Measurements from ENCODE around the gene AMACR. TPM values are rescaled to one million over a fixed set of nuclear protein-coding genes. Genes with fewer than 3 reads are reported as not detected.
A peak's percentile ranks its signal among the peaks of the same experiment; 100 is the strongest.
"Not testable (repeated sequence)": the region's sequence is repeated elsewhere in the genome, so short reads cannot be mapped to it uniquely, and the experiment has no call there.

Gene AMACR
- total and polyA plus RNA-seq, 2 donors from 2014 or later = 155 to 291 TPM

GRCh38 chr5:34012791-34013190 is 4.9 kb upstream of the AMACR start:
- Histone ChIP-seq H3K9me3 (ENCODE audit: control insufficient read depth in 2 of 3, insufficient read depth in 1 of 3, low read length in 3 of 3) (no peaks in the 10 kb centered on the region), H3K4me1 (ENCODE audit: control insufficient read depth in 2 of 3, insufficient read depth in 2 of 3, low read depth in 1 of 3, low read length in 3 of 3) (peaks cover 0 to 10% (median 2%) of the 10 kb centered on the region in 3 donors), H3K9ac (ENCODE audit: low read length in 3 of 3) (no peak overlapping the region), H3K4me3 (ENCODE audit: low read length in 3 of 3) (no peak overlapping the region), H3K27me3 (ENCODE audit: control insufficient read depth, insufficient read depth, low read length) (no peaks in the 10 kb centered on the region), H3K27ac (ENCODE audit: low read depth in 2 of 2, low read length in 2 of 2) (no peak overlapping the region), H3K36me3 (ENCODE audit: control insufficient read depth in 2 of 3, insufficient read depth in 3 of 3, low read length in 3 of 3) (no peaks in the 10 kb centered on the region)
- TF ChIP-seq CTCF (IDR thresholded peaks at IDR 0.05; ENCODE audit: borderline replicate concordance, extremely low read depth, insufficient read depth) = no peak
- FAIRE-seq (no peak), DNase-seq (peak in 1 of 5 donors; percentile 55)
- intact Hi-C loops (cut with DNase I) = no loop called here

- intact Hi-C loops (cut with DNase I) = no loop called here
These were observed 3.7 kb upstream of the AMACR start for GRCh38 chr5:34011536-34011935.

GRCh38 chr5:34010146-34010545 is 2.3 kb upstream of the AMACR start:
- DNase-seq; H3K27me3 ChIP-seq (ENCODE audit: control insufficient read depth, insufficient read depth, low read length); H3K9ac ChIP-seq (ENCODE audit: low read length in 3 of 3); H3K36me3 ChIP-seq (ENCODE audit: control insufficient read depth in 2 of 3, insufficient read depth in 3 of 3, low read length in 3 of 3); H3K9me3 ChIP-seq (ENCODE audit: control insufficient read depth in 2 of 3, insufficient read depth in 1 of 3, low read length in 3 of 3); H3K27ac ChIP-seq (ENCODE audit: low read depth in 2 of 2, low read length in 2 of 2); intact Hi-C loops (cut with DNase I); FAIRE-seq; H3K4me3 ChIP-seq (ENCODE audit: low read length in 3 of 3): not testable (repeated sequence)
- peaks cover 0 to 14% (median 8%) of the 10 kb centered on the region in 3 donors for H3K4me1 ChIP-seq (ENCODE audit: control insufficient read depth in 2 of 3, insufficient read depth in 2 of 3, low read depth in 1 of 3, low read length in 3 of 3)

More at GRCh38 chr5:34011536-34011935, 3.7 kb upstream of the AMACR start:
- H3K4me3 ChIP-seq (ENCODE audit: low read length in 3 of 3) = no peak overlapping the region
- FAIRE-seq = no peak
- no peaks in the 10 kb centered on the region for H3K9me3 ChIP-seq (ENCODE audit: control insufficient read depth in 2 of 3, insufficient read depth in 1 of 3, low read length in 3 of 3)
- peaks cover 0 to 10% (median 8%) of the 10 kb centered on the region in 3 donors for H3K4me1 ChIP-seq (ENCODE audit: control insufficient read depth in 2 of 3, insufficient read depth in 2 of 3, low read depth in 1 of 3, low read length in 3 of 3)
- no peak overlapping the region for H3K27ac ChIP-seq (ENCODE audit: low read depth in 2 of 2, low read length in 2 of 2)
- H3K36me3 ChIP-seq (ENCODE audit: control insufficient read depth in 2 of 3, insufficient read depth in 3 of 3, low read length in 3 of 3) = no peaks in the 10 kb centered on the region
- H3K9ac ChIP-seq (ENCODE audit: low read length in 3 of 3) = no peak overlapping the region
- H3K27me3 ChIP-seq (ENCODE audit: control insufficient read depth, insufficient read depth, low read length) = no peaks in the 10 kb centered on the region
- no peak for TF ChIP-seq CTCF (IDR thresholded peaks at IDR 0.05; ENCODE audit: borderline replicate concordance, extremely low read depth, insufficient read depth)
- DNase-seq = no peak

GRCh38 chr5:34009610-34010009 is 1.8 kb upstream of the AMACR start:
- H3K4me1 ChIP-seq (ENCODE audit: control insufficient read depth in 2 of 3, insufficient read depth in 2 of 3, low read depth in 1 of 3, low read length in 3 of 3) = peaks cover 0 to 14% (median 8%) of the 10 kb centered on the region in 3 donors
- no peaks in the 10 kb centered on the region for H3K9me3 ChIP-seq (ENCODE audit: control insufficient read depth in 2 of 3, insufficient read depth in 1 of 3, low read length in 3 of 3)
- no peak for FAIRE-seq
- no peak for TF ChIP-seq CTCF (IDR thresholded peaks at IDR 0.05; ENCODE audit: borderline replicate concordance, extremely low read depth, insufficient read depth)
- H3K9ac ChIP-seq (ENCODE audit: low read length in 3 of 3) = no peak overlapping the region
- H3K27me3 ChIP-seq (ENCODE audit: control insufficient read depth, insufficient read depth, low read length) = no peaks in the 10 kb centered on the region
- intact Hi-C loops (cut with DNase I) = no loop called here
- no peak overlapping the region for H3K27ac ChIP-seq (ENCODE audit: low read depth in 2 of 2, low read length in 2 of 2)
- no peak for DNase-seq
- no peak overlapping the region for H3K4me3 ChIP-seq (ENCODE audit: low read length in 3 of 3)
- no peaks in the 10 kb centered on the region for H3K36me3 ChIP-seq (ENCODE audit: control insufficient read depth in 2 of 3, insufficient read depth in 3 of 3, low read length in 3 of 3)
